HEK293 (cell line): Measurements from ENCODE around the gene GLRA3.

ENCODE experiments used
- CTCF ChIA-PET: fragments of 350-600 bp; formaldehyde crosslinking; extraction: SDS; loops from one replicate; lab custom pipeline; 2021; ENCODE audit warnings: antibody characterized with exemption; lab: Yijun Ruan, JAX
- POLR2A ChIA-PET: fragments of 300-600 bp; formaldehyde crosslinking; extraction: SDS; loops from one replicate; lab custom pipeline; 2020; ENCODE audit warnings: antibody characterized with exemption, inconsistent platforms; lab: Yijun Ruan, JAX
- H3K27ac ChIP-seq: fragments of 200-500 bp; sonication (Bioruptor generic); 2 replicates; pipeline ENCODE4 v1.5.1; 2014; ENCODE audit warnings: low read depth, low read length, control low read depth, inconsistent platforms; ENCODE audit errors: extremely low read depth
- H3K36me3 ChIP-seq, 2 experiments: fragments of 200-500 bp in 1 of 2; sonication (Bioruptor generic) in 1 of 2; 1 replicate in 1 of 2; 2 replicates in 1 of 2; pipeline ENCODE4 v1.5.1; 2014 to 2017; ENCODE audit warnings: inconsistent platforms in 2 of 2, low read length in 2 of 2; ENCODE audit not compliant: control insufficient read depth in 2 of 2, insufficient read depth in 1 of 2
- H3K4me1 ChIP-seq: fragments of 200-500 bp; sonication (Bioruptor generic); 2 replicates; pipeline ENCODE4 v1.5.1; 2014; ENCODE audit warnings: mild to moderate bottlenecking, low read length, inconsistent platforms; ENCODE audit not compliant: control insufficient read depth, insufficient read depth
- H3K4me3 ChIP-seq: 2 replicates; pipeline ENCODE4 v1.5.1; 2011; ENCODE audit warnings: low read depth, mild to moderate bottlenecking, control low read depth, low read length, moderate library complexity
- H3K9me3 ChIP-seq: fragments of 200-500 bp; sonication (Bioruptor generic); 2 replicates; pipeline ENCODE4 v1.5.1; 2014; ENCODE audit warnings: low read depth, low read length, inconsistent platforms; ENCODE audit not compliant: control insufficient read depth, insufficient read depth
- FEZF1 ChIP-seq: fragments of 450-650 bp; formaldehyde crosslinking; IDR thresholded peaks from 2 replicates; pipeline ENCODE4 v1.5.1; 2016; ENCODE audit warnings: missing biosample characterization, missing genetic modification characterization
- OVOL3 ChIP-seq: fragments of 450-650 bp; formaldehyde crosslinking; IDR thresholded peaks from 2 replicates; pipeline ENCODE4 v1.5.1; 2016; ENCODE audit warnings: missing biosample characterization, missing genetic modification characterization
- REST ChIP-seq: fragments of 450-650 bp; formaldehyde crosslinking; IDR thresholded peaks from 2 replicates; pipeline ENCODE4 v1.5.1; 2016; ENCODE audit warnings: missing biosample characterization, missing genetic modification characterization
- SP2 ChIP-seq: fragments of 450-650 bp; formaldehyde crosslinking; IDR thresholded peaks from 2 replicates; pipeline ENCODE4 v1.5.1; 2016; ENCODE audit warnings: missing biosample characterization, missing genetic modification characterization
- SP3 ChIP-seq: fragments of 450-650 bp; formaldehyde crosslinking; IDR thresholded peaks from 2 replicates; pipeline ENCODE4 v1.5.1; 2016; ENCODE audit warnings: missing biosample characterization, missing genetic modification characterization
- ZNF133 ChIP-seq: fragments of 450-650 bp; formaldehyde crosslinking; IDR thresholded peaks from 2 replicates; pipeline ENCODE4 v1.5.1; 2016; ENCODE audit warnings: missing biosample characterization, missing genetic modification characterization
- ZNF175 ChIP-seq: fragments of 450-650 bp; formaldehyde crosslinking; IDR thresholded peaks from 2 replicates; pipeline ENCODE4 v1.5.1; 2016; ENCODE audit warnings: missing biosample characterization, missing genetic modification characterization
- ZNF2 ChIP-seq: fragments of 450-650 bp; formaldehyde crosslinking; IDR thresholded peaks from 2 replicates; pipeline ENCODE4 v1.5.1; 2016; ENCODE audit warnings: missing biosample characterization, missing genetic modification characterization
- ZNF292 ChIP-seq: fragments of 450-650 bp; formaldehyde crosslinking; IDR thresholded peaks from 2 replicates; pipeline ENCODE4 v1.5.1; 2016; ENCODE audit warnings: low read depth, missing biosample characterization, missing genetic modification characterization, borderline replicate concordance
- ZNF341 ChIP-seq: fragments of 450-650 bp; formaldehyde crosslinking; IDR thresholded peaks from 2 replicates; pipeline ENCODE4; 2016; ENCODE audit warnings: low read depth, missing biosample characterization, missing genetic modification characterization
- ZNF416 ChIP-seq: fragments of 450-650 bp; formaldehyde crosslinking; IDR thresholded peaks from 2 replicates; pipeline ENCODE4 v1.5.1; 2016; ENCODE audit warnings: missing biosample characterization, missing genetic modification characterization
- ZNF521 ChIP-seq: fragments of 450-650 bp; formaldehyde crosslinking; IDR thresholded peaks from 2 replicates; pipeline ENCODE4 v1.5.1; 2017; ENCODE audit warnings: missing biosample characterization, mild to moderate bottlenecking, missing genetic modification characterization
- ZNF654 ChIP-seq: fragments of 450-650 bp; formaldehyde crosslinking; IDR thresholded peaks from 2 replicates; pipeline ENCODE4 v1.5.1; 2016; ENCODE audit warnings: low read depth, missing biosample characterization, missing genetic modification characterization
- ZNF658 ChIP-seq: fragments of 450-650 bp; formaldehyde crosslinking; IDR thresholded peaks from 2 replicates; pipeline ENCODE4; 2016; ENCODE audit warnings: missing biosample characterization, missing genetic modification characterization
- ZNF664 ChIP-seq: fragments of 450-650 bp; formaldehyde crosslinking; IDR thresholded peaks from 2 replicates; pipeline ENCODE4 v1.5.1; 2016; ENCODE audit warnings: missing biosample characterization, missing genetic modification characterization
- ZNF792 ChIP-seq: fragments of 450-650 bp; formaldehyde crosslinking; IDR thresholded peaks from 2 replicates; pipeline ENCODE4 v1.5.1; 2016; ENCODE audit warnings: missing biosample characterization, missing genetic modification characterization
- ZSCAN16 ChIP-seq: fragments of 450-650 bp; formaldehyde crosslinking; IDR thresholded peaks from 2 replicates; pipeline ENCODE4 v1.5.1; 2016; ENCODE audit warnings: missing biosample characterization, missing genetic modification characterization
- ZSCAN23 ChIP-seq: fragments of 450-650 bp; formaldehyde crosslinking; IDR thresholded peaks from 2 replicates; pipeline ENCODE4 v1.5.1; 2016; ENCODE audit warnings: missing biosample characterization, missing genetic modification characterization
- TF ChIP-seq, protein P1 (sequence below): fragments of 450-650 bp; formaldehyde crosslinking; IDR thresholded peaks from 2 replicates; pipeline ENCODE4 v1.5.1; 2016; ENCODE audit warnings: missing biosample characterization, missing genetic modification characterization, borderline replicate concordance

Gene GLRA3

DNA sequence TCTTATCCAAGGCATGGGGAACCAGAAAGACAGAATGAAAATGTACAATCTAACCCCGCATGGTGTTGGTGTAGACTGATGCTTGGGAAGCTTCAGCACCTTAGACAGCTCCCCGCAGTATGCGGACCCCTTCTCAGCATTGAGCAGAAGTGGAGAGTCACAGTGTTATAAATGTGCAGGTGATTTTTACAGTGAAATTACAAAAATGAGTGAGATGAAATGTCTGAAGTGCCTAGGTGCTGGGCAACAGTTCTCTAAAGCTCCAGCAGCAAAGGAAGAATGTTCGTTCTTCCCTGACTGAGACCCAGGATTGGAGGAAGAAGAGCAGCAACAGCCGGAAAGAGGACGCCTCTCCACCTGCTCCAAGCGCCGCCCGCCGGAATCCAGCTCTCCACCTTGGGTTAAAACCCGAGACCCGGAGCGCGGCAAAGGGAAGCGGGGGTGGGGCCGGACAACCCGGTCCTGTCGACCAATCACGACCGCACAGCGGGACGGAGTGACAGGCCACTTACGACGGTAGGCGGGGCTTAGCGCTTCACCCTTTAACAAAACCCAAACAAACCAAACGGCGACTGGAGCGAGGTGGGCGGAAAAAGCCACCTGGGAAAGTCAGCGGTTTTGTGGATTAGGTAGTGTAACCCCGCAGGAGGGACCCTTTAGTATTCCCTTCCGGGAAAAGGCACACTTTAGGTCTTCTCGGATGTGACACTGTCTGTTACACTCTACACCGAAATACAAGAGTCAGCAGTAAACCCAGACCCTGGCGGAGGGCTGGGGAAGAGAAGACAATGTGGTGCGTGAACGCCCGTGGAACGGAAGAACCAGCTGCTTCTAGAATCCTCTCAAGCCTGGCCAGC lies at the start of gene GLRA3:
GLRA3 (minus strand) TSS at position 403 of the 857 bp plus-strand sequence. CDS start 436 bp downstream, outside the sequence.
- TF ChIP-seq ZNF792 (tag by site-specific recombination) (no peak), ZNF658 (tag by site-specific recombination) (no peak), OVOL3 (tag by site-specific recombination) (no peak), ZNF664 (tag by site-specific recombination) (no peak), ZNF292 (tag by site-specific recombination) (no peak), REST (tag by site-specific recombination) (peak; percentile 96), ZNF654 (tag by site-specific recombination) (no peak), ZNF416 (tag by site-specific recombination) (no peak), ZNF2 (no peak), ZNF133 (tag by site-specific recombination) (no peak), SP3 (peak; percentile 45; the same call in 1 of the 2 replicates), ZSCAN16 (no peak), ZSCAN23 (tag by site-specific recombination) (no peak), FEZF1 (no peak), SP2 (tag by site-specific recombination) (peak; percentile 65), ZNF341 (0 out of 2 replicates have a peak, but pooled peaks have one; percentile 16), ZNF175 (no peak), ZNF521 (tag by site-specific recombination) (no peak)
- TF ChIP-seq, protein P1, sequence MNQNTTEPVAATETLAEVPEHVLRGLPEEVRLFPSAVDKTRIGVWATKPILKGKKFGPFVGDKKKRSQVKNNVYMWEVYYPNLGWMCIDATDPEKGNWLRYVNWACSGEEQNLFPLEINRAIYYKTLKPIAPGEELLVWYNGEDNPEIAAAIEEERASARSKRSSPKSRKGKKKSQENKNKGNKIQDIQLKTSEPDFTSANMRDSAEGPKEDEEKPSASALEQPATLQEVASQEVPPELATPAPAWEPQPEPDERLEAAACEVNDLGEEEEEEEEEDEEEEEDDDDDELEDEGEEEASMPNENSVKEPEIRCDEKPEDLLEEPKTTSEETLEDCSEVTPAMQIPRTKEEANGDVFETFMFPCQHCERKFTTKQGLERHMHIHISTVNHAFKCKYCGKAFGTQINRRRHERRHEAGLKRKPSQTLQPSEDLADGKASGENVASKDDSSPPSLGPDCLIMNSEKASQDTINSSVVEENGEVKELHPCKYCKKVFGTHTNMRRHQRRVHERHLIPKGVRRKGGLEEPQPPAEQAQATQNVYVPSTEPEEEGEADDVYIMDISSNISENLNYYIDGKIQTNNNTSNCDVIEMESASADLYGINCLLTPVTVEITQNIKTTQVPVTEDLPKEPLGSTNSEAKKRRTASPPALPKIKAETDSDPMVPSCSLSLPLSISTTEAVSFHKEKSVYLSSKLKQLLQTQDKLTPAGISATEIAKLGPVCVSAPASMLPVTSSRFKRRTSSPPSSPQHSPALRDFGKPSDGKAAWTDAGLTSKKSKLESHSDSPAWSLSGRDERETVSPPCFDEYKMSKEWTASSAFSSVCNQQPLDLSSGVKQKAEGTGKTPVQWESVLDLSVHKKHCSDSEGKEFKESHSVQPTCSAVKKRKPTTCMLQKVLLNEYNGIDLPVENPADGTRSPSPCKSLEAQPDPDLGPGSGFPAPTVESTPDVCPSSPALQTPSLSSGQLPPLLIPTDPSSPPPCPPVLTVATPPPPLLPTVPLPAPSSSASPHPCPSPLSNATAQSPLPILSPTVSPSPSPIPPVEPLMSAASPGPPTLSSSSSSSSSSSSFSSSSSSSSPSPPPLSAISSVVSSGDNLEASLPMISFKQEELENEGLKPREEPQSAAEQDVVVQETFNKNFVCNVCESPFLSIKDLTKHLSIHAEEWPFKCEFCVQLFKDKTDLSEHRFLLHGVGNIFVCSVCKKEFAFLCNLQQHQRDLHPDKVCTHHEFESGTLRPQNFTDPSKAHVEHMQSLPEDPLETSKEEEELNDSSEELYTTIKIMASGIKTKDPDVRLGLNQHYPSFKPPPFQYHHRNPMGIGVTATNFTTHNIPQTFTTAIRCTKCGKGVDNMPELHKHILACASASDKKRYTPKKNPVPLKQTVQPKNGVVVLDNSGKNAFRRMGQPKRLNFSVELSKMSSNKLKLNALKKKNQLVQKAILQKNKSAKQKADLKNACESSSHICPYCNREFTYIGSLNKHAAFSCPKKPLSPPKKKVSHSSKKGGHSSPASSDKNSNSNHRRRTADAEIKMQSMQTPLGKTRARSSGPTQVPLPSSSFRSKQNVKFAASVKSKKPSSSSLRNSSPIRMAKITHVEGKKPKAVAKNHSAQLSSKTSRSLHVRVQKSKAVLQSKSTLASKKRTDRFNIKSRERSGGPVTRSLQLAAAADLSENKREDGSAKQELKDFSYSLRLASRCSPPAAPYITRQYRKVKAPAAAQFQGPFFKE, result no peak
- peak within 1 kb of the TSS; percentile 30 for H3K4me3 ChIP-seq
- CTCF ChIA-PET, result interaction anchor here (0.7 kb wide), 1 partner anchor 1094 kb away, joined by 6 read pairs; no protein-coding TSS in a partner anchor
- POLR2A ChIA-PET, result no interaction called here
- no peak within 1 kb of the TSS for H3K27ac ChIP-seq
- no peaks in the 10 kb centered on the region for H3K36me3 ChIP-seq
- H3K4me1 ChIP-seq, result no peaks in the 10 kb centered on the region
- no peaks in the 10 kb centered on the region for H3K9me3 ChIP-seq
